Activated CD8-positive, alpha-beta T cell treated with anti-CD3 and anti-CD28 coated beads, Interleukin-2, amount 10 ng/mL, durations not matched to agents 7 days and 5 days (primary cell): ENCODE measurements around the gene IL18BP. TPM values are rescaled to one million over a fixed set of nuclear protein-coding genes. Genes with fewer than 3 reads are reported as not detected.

Source experiments
- ATAC-seq: fragments of 150-1000 bp; cut with Tn5 transposase; one replicate; pipeline ENCODE4 v1.10.0; 2021; ENCODE audit warnings: moderate library complexity
- CTCF ChIA-PET: fragments of 350-600 bp; sonication (Branson Sonifier 250); formaldehyde crosslinking; loops from one replicate; lab custom pipeline; 2021; ENCODE audit warnings: antibody characterized with exemption; lab: Charles Lee
- POLR2A ChIA-PET: fragments of 350-600 bp; sonication (Branson Sonifier 250); formaldehyde crosslinking; loops from one replicate; lab custom pipeline; 2021; ENCODE audit warnings: antibody characterized with exemption; lab: Charles Lee
- DNase-seq: peaks from one replicate; pipeline ENCODE4 v3.0.0-alpha.2; 2020
- H3K27ac Mint-ChIP-seq: one replicate; pipeline ENCODE4 v1.8.0; 2021; ENCODE audit warnings: mild to moderate bottlenecking, mixed read lengths
- H3K27me3 Mint-ChIP-seq: one replicate; pipeline ENCODE4 v1.8.0; 2021; ENCODE audit warnings: low read depth, mixed read lengths
- H3K36me3 Mint-ChIP-seq: one replicate; pipeline ENCODE4 v1.8.0; 2021; ENCODE audit warnings: low read depth, mixed read lengths
- H3K4me1 Mint-ChIP-seq: one replicate; pipeline ENCODE4 v1.8.0; 2021; ENCODE audit warnings: low read depth, mixed read lengths
- H3K4me3 Mint-ChIP-seq: one replicate; pipeline ENCODE4 v1.8.0; 2021; ENCODE audit warnings: mild to moderate bottlenecking, mixed read lengths
- H3K9me3 Mint-ChIP-seq: one replicate; pipeline ENCODE4 v1.8.0; 2022; ENCODE audit warnings: mixed read lengths; ENCODE audit not compliant: insufficient read depth
- total RNA-seq, 2 experiments: library from RNA; stranded (reverse); gene quantifications; one replicate each; pipeline ENCODE4 v1.2.3, GENCODE V29; 2021

IL18BP gene
- total RNA-seq, 2 experiments from 2014 or later = 15.9 to 16.2 TPM

- no peak for DNase-seq
- Mint-ChIP-seq H3K27ac (no peak overlapping the region), H3K27me3 (no peaks in the 10 kb centered on the region), H3K4me3 (no peak overlapping the region), H3K9me3 (no peaks in the 10 kb centered on the region), H3K36me3 (peaks cover 34% of the 10 kb centered on the region), H3K4me1 (no peaks in the 10 kb centered on the region)
- ChIA-PET POLR2A (no interaction called here), CTCF (interaction anchor here (1.0 to 3.2 kb wide), 4 partner anchors 16 to 95 kb away, joined by 3 to 17 read pairs (median 4); no protein-coding TSS in a partner anchor)
- ATAC-seq = no peak
These were observed 50.2 kb downstream of the IL18BP start for GRCh38 chr11:72048766-72049460.

Other genes with a start within 250 kb of the IL18BP start
- gene DEFB108B, start 165.7 kb upstream of the IL18BP start, total RNA-seq = not detected
- gene DEFB131B, start 120.5 kb upstream of the IL18BP start, total RNA-seq = not detected
- 10 to 100 TPM; 19.1 to 21.2 TPM for gene XNDC1N, start 70.3 kb upstream of the IL18BP start, total RNA-seq
- 10 to 100 TPM; 24.8 to 29.9 TPM for gene RNF121, start 69.9 kb upstream of the IL18BP start, total RNA-seq
- 100 to 1,000 TPM; 198 to 199 TPM for gene NUMA1, start 81.6 kb downstream of the IL18BP start, total RNA-seq
- 1 to 10 TPM; 6.9 to 7.0 TPM for gene LRRC51, start 81.9 kb downstream of the IL18BP start, total RNA-seq
- 10 to 100 TPM; 72.7 to 77.0 TPM for gene LAMTOR1, start 104.4 kb downstream of the IL18BP start, total RNA-seq
- not detected for gene TOMT, start 107.0 kb downstream of the IL18BP start, total RNA-seq
- 10 to 100 TPM; 62.9 to 69.5 TPM for gene ANAPC15, start 113.8 kb downstream of the IL18BP start, total RNA-seq
- gene FOLR3, start 136.8 kb downstream of the IL18BP start, total RNA-seq = not detected
- gene FOLR1, start 193.2 kb downstream of the IL18BP start, total RNA-seq = not detected
- gene FOLR2, start 217.9 kb downstream of the IL18BP start, total RNA-seq = not detected
- gene INPPL1, start 225.9 kb downstream of the IL18BP start, total RNA-seq = 100 to 1,000 TPM; 141 to 147 TPM
- not detected for gene PHOX2A, start 245.3 kb downstream of the IL18BP start, total RNA-seq